Neural progenitor cell (in vitro differentiated cells): Measurements from ENCODE around the gene C1orf21. TPM values are rescaled to one million over a fixed set of nuclear protein-coding genes. Genes with fewer than 3 reads are reported as not detected.

ENCODE experiments used
- DNase-seq: peaks from one replicate; pipeline ENCODE4 v3.0.0-alpha.2; 2016; ENCODE audit warnings: low spot score
- H2AFZ ChIP-seq: fragments of 200-600 bp; sonication (generic); replicated peaks from 2 replicates; pipeline ENCODE4 v1.6.1; 2016; ENCODE audit warnings: antibody characterized with exemption
- H3F3A ChIP-seq: fragments of 200-600 bp; sonication (generic); 2 replicates; pipeline ENCODE4 v1.6.1; 2016; ENCODE audit warnings: antibody characterized with exemption, low read depth
- H3K27ac ChIP-seq: fragments of 200-600 bp; sonication (generic); 2 replicates; pipeline ENCODE4 v1.5.1; 2016; ENCODE audit warnings: mild to moderate bottlenecking
- H3K27me3 ChIP-seq: fragments of 200-600 bp; sonication (generic); 2 replicates; pipeline ENCODE4 v1.6.1; 2016; ENCODE audit warnings: mild to moderate bottlenecking, moderate library complexity
- H3K36me3 ChIP-seq: fragments of 200-600 bp; sonication (generic); 2 replicates; pipeline ENCODE4 v1.5.1; 2016
- H3K4me1 ChIP-seq: fragments of 200-600 bp; sonication (generic); 2 replicates; pipeline ENCODE4 v1.6.1; 2016; ENCODE audit warnings: mixed run types
- H3K4me2 ChIP-seq: fragments of 200-600 bp; sonication (generic); 2 replicates; pipeline ENCODE4 v1.6.1; 2016
- H3K4me3 ChIP-seq: fragments of 200-600 bp; sonication (generic); 2 replicates; pipeline ENCODE4 v1.5.1; 2016
- H3K79me2 ChIP-seq: fragments of 200-600 bp; sonication (generic); 2 replicates; pipeline ENCODE4 v1.6.1; 2016; ENCODE audit warnings: low read depth
- H3K9ac ChIP-seq: fragments of 200-600 bp; sonication (generic); 2 replicates; pipeline ENCODE4 v1.6.1; 2016
- H3K9me3 ChIP-seq: fragments of 200-600 bp; sonication (generic); 2 replicates; pipeline ENCODE4 v1.5.1; 2016; ENCODE audit warnings: low read depth
- H4K20me1 ChIP-seq: fragments of 200-600 bp; sonication (generic); 2 replicates; pipeline ENCODE4 v1.6.1; 2016; ENCODE audit warnings: low read depth
- H3K27ac Mint-ChIP-seq: 3 replicates; pipeline ENCODE4 v1.8.0; 2021; ENCODE audit warnings: mixed read lengths
- H3K27me3 Mint-ChIP-seq: 2 replicates; pipeline ENCODE4 v1.8.0; 2022; ENCODE audit warnings: low read depth, mild to moderate bottlenecking, inconsistent platforms, moderate library complexity, mixed read lengths; ENCODE audit not compliant: insufficient read depth
- H3K36me3 Mint-ChIP-seq: 3 replicates; pipeline ENCODE4 v1.8.0; 2021; ENCODE audit warnings: mixed read lengths
- H3K4me1 Mint-ChIP-seq: 3 replicates; pipeline ENCODE4 v1.8.0; 2021; ENCODE audit warnings: mixed read lengths
- H3K4me3 Mint-ChIP-seq: 3 replicates; pipeline ENCODE4 v1.8.0; 2021; ENCODE audit warnings: mild to moderate bottlenecking, moderate library complexity, mixed read lengths
- H3K9me3 Mint-ChIP-seq: 3 replicates; pipeline ENCODE4 v1.8.0; 2020; ENCODE audit warnings: mixed read lengths
- EZH2 ChIP-seq: fragments of 200-600 bp; sonication (generic); IDR thresholded peaks from 2 replicates; pipeline ENCODE4 v1.6.1; 2017; ENCODE audit warnings: antibody characterized with exemption, mild to moderate bottlenecking, moderate library complexity
- EZH2phosphoT487 ChIP-seq: fragments of 200-600 bp; sonication (generic); IDR thresholded peaks from 2 replicates; pipeline ENCODE4 v1.6.1; 2017; ENCODE audit warnings: antibody characterized with exemption
- total RNA-seq: library from RNA; depleted of rRNA; stranded (reverse); fragments of >200 nt; gene quantifications from 2 replicates; pipeline ENCODE4 v1.2.3, GENCODE V29; 2015; ENCODE audit warnings: low replicate concordance
- TF ChIP-seq, protein P1 (sequence below): fragments of 200-600 bp; sonication (generic); IDR thresholded peaks from 2 replicates; pipeline ENCODE4 v1.5.1; 2017; ENCODE audit warnings: antibody characterized with exemption, mild to moderate bottlenecking

The C1orf21 gene
- total RNA-seq, 1 donor from 2014 or later = 117 TPM

DNA sequence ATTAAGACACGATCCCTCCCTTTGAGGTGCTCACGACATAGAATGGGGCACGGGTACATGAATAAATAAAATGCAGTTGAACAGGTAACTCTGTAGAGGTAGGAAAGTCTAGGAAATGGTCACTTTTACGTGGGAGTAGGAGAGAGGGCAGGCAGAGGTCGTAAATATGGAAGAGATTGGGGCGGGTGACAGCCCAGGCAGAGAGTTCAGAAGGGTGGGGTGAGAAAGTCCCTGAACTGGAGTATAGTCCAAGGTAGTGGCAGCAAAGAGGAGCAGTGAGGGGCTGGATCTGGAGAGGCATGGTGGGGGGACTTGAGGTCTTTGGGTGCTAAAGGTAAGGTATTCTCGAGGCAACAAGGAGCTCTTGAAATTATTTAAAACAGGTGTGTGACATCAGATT lies 147.9 kb downstream of the C1orf21 start:
- DNase-seq = no peak
- H3K9ac ChIP-seq = no peak overlapping the region
- no peaks in the 10 kb centered on the region for H3K27me3 Mint-ChIP-seq
- TF ChIP-seq EZH2phosphoT487 (no peak), EZH2 (no peak)
- TF ChIP-seq, protein P1, sequence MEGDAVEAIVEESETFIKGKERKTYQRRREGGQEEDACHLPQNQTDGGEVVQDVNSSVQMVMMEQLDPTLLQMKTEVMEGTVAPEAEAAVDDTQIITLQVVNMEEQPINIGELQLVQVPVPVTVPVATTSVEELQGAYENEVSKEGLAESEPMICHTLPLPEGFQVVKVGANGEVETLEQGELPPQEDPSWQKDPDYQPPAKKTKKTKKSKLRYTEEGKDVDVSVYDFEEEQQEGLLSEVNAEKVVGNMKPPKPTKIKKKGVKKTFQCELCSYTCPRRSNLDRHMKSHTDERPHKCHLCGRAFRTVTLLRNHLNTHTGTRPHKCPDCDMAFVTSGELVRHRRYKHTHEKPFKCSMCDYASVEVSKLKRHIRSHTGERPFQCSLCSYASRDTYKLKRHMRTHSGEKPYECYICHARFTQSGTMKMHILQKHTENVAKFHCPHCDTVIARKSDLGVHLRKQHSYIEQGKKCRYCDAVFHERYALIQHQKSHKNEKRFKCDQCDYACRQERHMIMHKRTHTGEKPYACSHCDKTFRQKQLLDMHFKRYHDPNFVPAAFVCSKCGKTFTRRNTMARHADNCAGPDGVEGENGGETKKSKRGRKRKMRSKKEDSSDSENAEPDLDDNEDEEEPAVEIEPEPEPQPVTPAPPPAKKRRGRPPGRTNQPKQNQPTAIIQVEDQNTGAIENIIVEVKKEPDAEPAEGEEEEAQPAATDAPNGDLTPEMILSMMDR = no peak
- no peaks in the 10 kb centered on the region for H3K9me3 ChIP-seq
- peaks cover 8% of the 10 kb centered on the region for H3K36me3 ChIP-seq
- peaks cover 11% of the 10 kb centered on the region for H3K79me2 ChIP-seq
- H3K4me3 ChIP-seq = no peak overlapping the region
- H3K27ac ChIP-seq = no peak overlapping the region
- H3K27me3 ChIP-seq = no peaks in the 10 kb centered on the region
- no peaks in the 10 kb centered on the region for H3K4me1 Mint-ChIP-seq
- no peak overlapping the region for H3K4me2 ChIP-seq
- no peak overlapping the region for H2AFZ ChIP-seq
- H3K9me3 Mint-ChIP-seq = peaks cover 17% of the 10 kb centered on the region
- no peaks in the 10 kb centered on the region for H4K20me1 ChIP-seq
- no peaks in the 10 kb centered on the region for H3K4me1 ChIP-seq
- H3K27ac Mint-ChIP-seq = no peak overlapping the region
- H3F3A ChIP-seq = no peaks in the 10 kb centered on the region
- H3K36me3 Mint-ChIP-seq = peaks cover 24% of the 10 kb centered on the region
- H3K4me3 Mint-ChIP-seq = no peak overlapping the region

DNA sequence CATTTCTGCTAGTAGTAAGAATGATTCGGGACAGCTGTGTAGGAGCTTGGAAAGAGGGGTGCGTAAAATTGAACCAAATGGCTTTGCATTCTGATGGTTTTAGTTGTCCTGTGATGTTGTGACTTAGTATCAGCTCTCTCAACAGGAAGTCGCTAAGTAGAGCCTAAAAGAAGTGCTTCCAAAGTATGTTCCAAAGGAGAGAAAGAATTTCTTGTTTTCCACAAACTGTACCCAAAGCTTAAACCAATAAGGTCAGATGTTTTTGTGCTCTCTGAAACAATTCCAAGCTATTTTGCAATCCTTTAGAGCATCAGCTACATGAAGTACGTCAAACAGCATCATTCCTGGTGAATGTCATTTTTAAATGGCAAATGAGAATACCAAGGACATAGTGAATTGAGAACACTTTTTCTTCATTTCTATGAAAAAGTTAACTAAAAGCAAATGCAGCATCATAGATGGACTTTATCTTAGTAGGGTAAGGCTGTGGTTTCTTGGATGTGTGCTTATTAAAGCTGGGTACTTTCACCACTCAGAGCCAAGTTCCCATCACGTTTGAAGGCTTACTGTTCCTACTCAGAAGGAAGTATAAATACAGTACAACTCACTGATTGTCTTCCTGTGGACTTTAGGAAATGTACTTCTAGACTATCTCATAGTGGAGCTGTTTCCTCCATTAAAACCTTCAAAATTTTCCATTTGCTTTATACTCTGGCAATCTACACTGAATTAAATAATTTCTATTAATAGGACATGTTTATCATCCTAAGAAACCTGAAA lies 148.6 kb downstream of the C1orf21 start:
- Mint-ChIP-seq H3K4me3 (no peak overlapping the region), H3K27ac (no peak overlapping the region), H3K4me1 (no peaks in the 10 kb centered on the region), H3K27me3 (no peaks in the 10 kb centered on the region), H3K9me3 (peaks cover 17% of the 10 kb centered on the region), H3K36me3 (peaks cover 24% of the 10 kb centered on the region)
- TF ChIP-seq EZH2 (no peak), EZH2phosphoT487 (no peak)
- TF ChIP-seq, protein P1 = no peak
- no peaks in the 10 kb centered on the region for H3K4me1 ChIP-seq
- no peaks in the 10 kb centered on the region for H3K9me3 ChIP-seq
- DNase-seq = no peak
- no peaks in the 10 kb centered on the region for H3K27me3 ChIP-seq
- no peak overlapping the region for H3K9ac ChIP-seq
- no peaks in the 10 kb centered on the region for H4K20me1 ChIP-seq
- no peak overlapping the region for H3K4me2 ChIP-seq
- H2AFZ ChIP-seq = no peak overlapping the region
- H3F3A ChIP-seq = no peaks in the 10 kb centered on the region
- peaks cover 8% of the 10 kb centered on the region for H3K36me3 ChIP-seq
- H3K4me3 ChIP-seq = no peak overlapping the region
- no peak overlapping the region for H3K27ac ChIP-seq
- peaks cover 12% of the 10 kb centered on the region for H3K79me2 ChIP-seq

DNA sequence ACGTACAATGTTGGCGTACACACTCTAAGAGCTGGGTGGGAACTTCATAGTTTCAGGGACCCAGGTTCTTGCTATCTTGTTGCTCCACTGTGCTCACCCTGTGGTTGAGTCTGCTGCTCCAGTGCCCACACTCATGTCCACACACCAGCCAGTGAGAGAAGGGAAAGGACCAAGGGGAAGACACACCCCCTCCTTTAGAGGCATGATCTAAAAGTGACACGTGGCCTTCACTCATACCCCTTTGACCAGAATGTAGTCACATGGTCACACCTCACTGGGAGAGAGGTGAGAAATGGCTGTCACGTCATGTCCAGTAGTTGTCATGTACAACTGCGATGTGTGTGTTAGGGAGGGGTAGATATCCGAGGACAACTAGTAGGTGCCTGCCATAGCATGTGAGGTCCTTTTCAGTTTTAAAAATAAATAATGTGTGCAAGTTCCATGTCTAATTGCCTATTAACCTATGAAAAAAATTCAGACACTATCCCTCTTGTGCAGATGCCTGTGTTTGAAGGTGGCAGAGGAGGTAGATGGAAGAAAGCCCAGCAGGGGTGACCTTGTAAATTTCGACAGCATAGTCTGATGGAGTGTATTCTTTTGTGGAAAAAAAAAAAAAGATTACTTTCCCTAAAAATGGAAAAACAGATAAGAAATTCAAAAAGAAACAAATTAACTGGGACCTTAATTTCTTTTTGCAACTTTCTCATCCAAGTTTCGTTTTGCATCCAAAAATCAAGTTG lies 149.6 kb downstream of the C1orf21 start:
- no peaks in the 10 kb centered on the region for H4K20me1 ChIP-seq
- no peak overlapping the region for H3K9ac ChIP-seq
- H3K4me2 ChIP-seq = no peak overlapping the region

More for the DNA sequence above, 149.6 kb downstream of the C1orf21 start:
- H3F3A ChIP-seq = no peaks in the 10 kb centered on the region
- no peaks in the 10 kb centered on the region for H3K9me3 ChIP-seq
- Mint-ChIP-seq H3K9me3 (peaks cover 17% of the 10 kb centered on the region), H3K4me1 (no peaks in the 10 kb centered on the region), H3K4me3 (no peak overlapping the region), H3K27me3 (no peaks in the 10 kb centered on the region), H3K36me3 (peaks cover 24% of the 10 kb centered on the region), H3K27ac (no peak overlapping the region)
- no peak overlapping the region for H2AFZ ChIP-seq
- H3K4me1 ChIP-seq = no peaks in the 10 kb centered on the region
- no peak overlapping the region for H3K27ac ChIP-seq
- H3K4me3 ChIP-seq = no peak overlapping the region
- no peak for TF ChIP-seq EZH2
- TF ChIP-seq EZH2phosphoT487 = no peak
- TF ChIP-seq, protein P1 = no peak
- H3K36me3 ChIP-seq = peaks cover 8% of the 10 kb centered on the region
- no peak for DNase-seq
- H3K79me2 ChIP-seq = peaks cover 12% of the 10 kb centered on the region
- no peaks in the 10 kb centered on the region for H3K27me3 ChIP-seq
